ENCODE data around the gene CCL16. TPM values are rescaled to one million over a fixed set of nuclear protein-coding genes. Genes with fewer than 3 reads are reported as not detected.
A peak's percentile ranks its signal among the peaks of the same experiment; 100 is the strongest.

CCL16 gene
- total and polyA plus RNA-seq, 2 of the 4 experiments (the other 2 are of a cell fraction), result not detected

DNA sequence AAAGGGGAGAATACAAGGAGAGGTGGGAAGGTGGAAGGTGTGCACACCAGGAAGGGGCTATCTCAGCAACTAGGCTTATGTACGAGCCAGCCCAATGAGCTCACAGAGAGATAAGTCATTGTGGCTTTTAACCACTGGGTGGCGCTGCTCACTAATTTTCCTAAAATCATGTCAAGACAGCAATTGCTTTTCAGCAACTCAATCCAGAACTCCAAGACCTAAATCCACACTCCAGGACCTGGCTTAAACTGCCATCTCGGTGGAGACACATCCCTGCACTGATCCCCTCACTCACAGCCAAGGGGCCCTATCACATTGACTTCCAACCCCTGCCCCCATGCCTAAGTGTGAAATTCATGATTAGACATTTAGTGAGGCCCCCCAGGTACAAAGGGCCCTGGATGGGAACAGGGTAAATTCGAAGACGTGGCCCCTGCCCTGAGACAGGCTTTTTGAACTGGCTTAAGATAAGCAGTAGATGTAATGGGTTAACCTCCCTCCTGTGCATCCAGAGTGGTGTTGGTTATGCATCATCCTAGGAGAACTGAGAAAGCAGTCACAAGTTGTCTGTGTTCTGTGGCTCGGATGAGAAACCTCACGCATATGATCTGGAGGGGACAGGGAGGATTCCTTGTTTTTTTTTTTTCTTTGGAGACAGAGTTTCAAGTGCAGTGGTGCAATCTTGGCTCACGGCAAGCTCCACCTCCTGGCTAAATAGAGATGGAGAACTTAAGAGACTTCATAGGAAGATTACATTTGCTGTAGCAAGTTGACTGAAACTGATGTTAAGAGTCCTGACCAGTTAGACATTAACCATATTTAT is 11.5 kb downstream of the CCL16 start:
- Histone ChIP-seq H3K36me3 (ENCODE audit: control insufficient read depth, insufficient read depth, low read length) (no peaks in the 10 kb centered on the region), H4K20me1 (ENCODE audit: insufficient read depth, low read length) (no peaks in the 10 kb centered on the region), H3K4me2 (ENCODE audit: low read depth, low read length) (no peak overlapping the region), H2BK20ac (ENCODE audit: low read depth, low read length) (no peak overlapping the region), H3K27me3 (ENCODE audit: control insufficient read depth, insufficient read depth, low read length) (peaks cover 5% of the 10 kb centered on the region), H3K4me3 (ENCODE audit: insufficient read depth, low read depth, low read length) (no peak overlapping the region), H4K8ac (ENCODE audit: low read depth in 2 of 2, low read length in 2 of 2) (no peak overlapping the region), H2BK120ac (ENCODE audit: low read depth, low read length) (no peak overlapping the region), H3K27ac (ENCODE audit: insufficient read depth, low read length) (no peak overlapping the region), H3K4me1 (ENCODE audit: control insufficient read depth, insufficient read depth, low read length) (peaks cover 6% of the 10 kb centered on the region), H3K23ac (ENCODE audit: low read depth, low read length) (no peak overlapping the region), H3K9me3 (ENCODE audit: control insufficient read depth, insufficient read depth, low read length) (no peaks in the 10 kb centered on the region), H3K9ac (ENCODE audit: low read depth, low read length) (no peak overlapping the region), H3K9me1 (ENCODE audit: insufficient read depth, low read length) (no peaks in the 10 kb centered on the region; the same call in 1 of the 2 replicates), H3K18ac (ENCODE audit: low read depth, low read length) (no peak overlapping the region), H2AFZ (replicated peaks; ENCODE audit: low read length, poor library complexity) (no peak overlapping the region), H2BK5ac (ENCODE audit: low read depth, low read length, poor library complexity, severe bottlenecking) (no peak overlapping the region), H4K91ac (ENCODE audit: insufficient read depth, low read depth, low read length) (no peak overlapping the region), H2AK9ac (replicated peaks; ENCODE audit: low read depth, low read length, poor library complexity) (no peak overlapping the region), H3K4ac (ENCODE audit: low read depth, low read length) (no peak overlapping the region), H2BK15ac (ENCODE audit: low read depth, low read length) (no peak overlapping the region), H3K14ac (replicated peaks; ENCODE audit: low read depth, low read length) (no peak overlapping the region), H4K5ac (ENCODE audit: low read depth, low read length) (no peak overlapping the region), H3K56ac (ENCODE audit: extremely low read depth, insufficient read depth, low read length) (no peak overlapping the region), H3K79me1 (ENCODE audit: low read depth in 1 of 2, low read length in 2 of 2) (no peaks in the 10 kb centered on the region), H2AK5ac (ENCODE audit: low read depth, low read length) (no peak overlapping the region)
- intact Hi-C loops (cut with micrococcal nuclease), result loop anchor here (1.0 to 2.0 kb wide), 4 partner anchors 40 to 513 kb away; no protein-coding TSS in a partner anchor
- WGBS, 2 experiments (ENCODE audit: extremely low coverage in 2 of 2, insufficient read length in 1 of 2), result 18% methylated on average over 4 of the region's 8 CpGs; no CpG with 5 or more reads in 1 of the 2 experiments
- TF ChIP-seq MXI1 (IDR thresholded peaks at IDR 0.05; ENCODE audit: borderline replicate concordance, low read depth, low read length), result no peak
- TF ChIP-seq SMC3 (IDR thresholded peaks at IDR 0.05; ENCODE audit: low read depth, low read length), result peak; percentile 72
- peak; percentile 87 for TF ChIP-seq CTCF (conservative IDR thresholded peaks at IDR 0.05; ENCODE audit: low read depth, low read length)
- no peak for TF ChIP-seq CEBPB (IDR thresholded peaks at IDR 0.05; ENCODE audit: low read depth, low read length)
- peak; percentile 82 for TF ChIP-seq RAD21 (IDR thresholded peaks at IDR 0.05; ENCODE audit: low read length)
- in situ Hi-C loops (cut with MboI; ENCODE audit: low sequenced_read_pairs), result loop anchor here (5.0 kb wide), 1 partner anchor 178 kb away; no protein-coding TSS in a partner anchor
- BruUV-seq (replicated peaks), result no TSS peak
- DNase-seq (peak; percentile 73), ATAC-seq (ENCODE audit: low read depth) (peak; percentile 80)
- POLR2A ChIA-PET (ENCODE audit: unreplicated experiment), result no interaction called here
- CTCF ChIA-PET, result interaction anchor here (0.6 to 1.8 kb wide), 6 partner anchors 12 to 514 kb away, joined by 3 to 6 read pairs (median 4); no protein-coding TSS in a partner anchor
- dilution Hi-C loops (cut with HindIII; ENCODE audit: low sequenced_read_pairs, unreplicated experiment), result no loop called here
